EL (cell line): ENCODE measurements around the gene TMEM123.
"Not testable (repeated sequence)": the region's sequence is repeated elsewhere in the genome, so short reads cannot be mapped to it uniquely, and the experiment has no call there.

Experiments used
- DNase-seq: peaks from one replicate; pipeline ENCODE4 v3.0.0-alpha.2; 2016

The TMEM123 gene

GRCh38 chr11:102391549-102392237 is 60.9 kb downstream of the TMEM123 start:
- DNase-seq = no peak

- peak; percentile 66 for DNase-seq
These were observed 61.7 kb downstream of the TMEM123 start for GRCh38 chr11:102390667-102391465.

- no peak for DNase-seq
These were observed 63.3 kb downstream of the TMEM123 start for GRCh38 chr11:102389253-102389652.

- DNase-seq = no peak
These were observed 65.4 kb downstream of the TMEM123 start for GRCh38 chr11:102387043-102387781.

GRCh38 chr11:102386136-102386734 is 66.3 kb downstream of the TMEM123 start:
- no peak for DNase-seq

- no peak for DNase-seq
These were observed 67.2 kb downstream of the TMEM123 start for GRCh38 chr11:102385085-102386007.

GRCh38 chr11:102384419-102385079 is 68.0 kb downstream of the TMEM123 start:
- no peak for DNase-seq

- DNase-seq = no peak
These were observed 68.7 kb downstream of the TMEM123 start for GRCh38 chr11:102383839-102384238.

GRCh38 chr11:102382384-102382783 is 70.2 kb downstream of the TMEM123 start:
- no peak for DNase-seq

- DNase-seq = no peak
These were observed 73.7 kb downstream of the TMEM123 start for GRCh38 chr11:102378818-102379217.

GRCh38 chr11:102377891-102378290 is 74.7 kb downstream of the TMEM123 start:
- DNase-seq = no peak

- DNase-seq = no peak
These were observed 76.7 kb downstream of the TMEM123 start for GRCh38 chr11:102375720-102376399.

GRCh38 chr11:102374633-102375424 is 77.7 kb downstream of the TMEM123 start:
- not testable (repeated sequence) for DNase-seq

- no peak for DNase-seq
These were observed 84.1 kb downstream of the TMEM123 start for GRCh38 chr11:102368472-102368871.

- no peak for DNase-seq
These were observed 85.2 kb downstream of the TMEM123 start for GRCh38 chr11:102367364-102367763.

GRCh38 chr11:102364991-102365390 is 87.6 kb downstream of the TMEM123 start:
- no peak for DNase-seq

- no peak for DNase-seq
These were observed 91.2 kb downstream of the TMEM123 start for GRCh38 chr11:102361086-102362031.

GRCh38 chr11:102360681-102361080 is 91.9 kb downstream of the TMEM123 start:
- no peak for DNase-seq

- DNase-seq = no peak
These were observed 93.2 kb downstream of the TMEM123 start for GRCh38 chr11:102359372-102359771.
